Measurements from ENCODE around the gene PBX4. TPM values are rescaled to one million over a fixed set of nuclear protein-coding genes. Genes with fewer than 3 reads are reported as not detected.

PBX4 gene
- total RNA-seq, 1 donor from 2014 or later: 0.53 TPM

DNA sequence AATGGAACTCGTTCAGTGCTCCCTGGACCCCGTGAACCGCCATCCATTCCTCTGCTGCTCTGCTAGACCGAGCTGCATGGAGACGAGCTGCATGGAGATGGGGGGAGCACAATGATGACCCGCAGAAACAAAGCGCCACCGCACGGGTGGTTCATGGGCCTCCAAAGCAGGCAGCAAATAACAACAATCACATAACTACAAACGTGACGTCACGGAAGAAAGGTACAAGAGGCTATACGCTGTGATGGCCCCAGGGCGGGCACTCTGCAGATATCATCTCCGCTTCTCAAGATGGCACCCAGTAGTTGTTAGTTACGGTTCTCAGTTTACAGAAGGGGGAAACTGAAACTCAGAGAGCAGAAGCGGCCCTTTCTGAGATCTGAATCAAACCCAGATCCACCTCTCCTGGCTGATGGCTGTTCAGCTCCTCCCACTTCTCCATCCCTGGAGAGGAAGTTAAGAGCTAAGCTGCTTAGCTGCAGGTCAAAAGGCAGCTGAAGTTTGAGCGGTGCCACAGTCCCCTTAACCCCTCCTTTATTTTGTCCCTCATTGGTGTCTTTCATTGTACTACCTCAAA is 43.3 kb upstream of the PBX4 start:
- DNase-seq (ENCODE audit: low read depth) (no peak), FAIRE-seq (no peak)
- peaks cover 24% of the 10 kb centered on the region for H3K36me3 ChIP-seq (ENCODE audit: control insufficient read depth, insufficient read depth, low read length)
- H3K27me3 ChIP-seq (ENCODE audit: control insufficient read depth, insufficient read depth, low read length): no peaks in the 10 kb centered on the region
- no peak for TF ChIP-seq CTCF (IDR thresholded peaks at IDR 0.05; ENCODE audit: insufficient read depth, low read length, severe bottlenecking)
- H3K4me3 ChIP-seq (ENCODE audit: low read depth, low read length): no peak overlapping the region

GRCh38 chr19:19661141-19661674 is 42.7 kb upstream of the PBX4 start:
- TF ChIP-seq CTCF (IDR thresholded peaks at IDR 0.05; ENCODE audit: insufficient read depth, low read length, severe bottlenecking): no peak
- H3K36me3 ChIP-seq (ENCODE audit: control insufficient read depth, insufficient read depth, low read length): peaks cover 26% of the 10 kb centered on the region
- FAIRE-seq (no peak), DNase-seq (ENCODE audit: low read depth) (no peak)
- no peak overlapping the region for H3K4me3 ChIP-seq (ENCODE audit: low read depth, low read length)
- no peaks in the 10 kb centered on the region for H3K27me3 ChIP-seq (ENCODE audit: control insufficient read depth, insufficient read depth, low read length)

GRCh38 chr19:19659646-19660245 is 41.3 kb upstream of the PBX4 start:
- FAIRE-seq: no peak
- Histone ChIP-seq H3K27me3 (ENCODE audit: control insufficient read depth, insufficient read depth, low read length) (no peaks in the 10 kb centered on the region), H3K36me3 (ENCODE audit: control insufficient read depth, insufficient read depth, low read length) (peaks cover 38% of the 10 kb centered on the region), H3K4me3 (ENCODE audit: low read depth, low read length) (no peak overlapping the region)
- no peak for TF ChIP-seq CTCF (IDR thresholded peaks at IDR 0.05; ENCODE audit: insufficient read depth, low read length, severe bottlenecking)
- no peak for DNase-seq (ENCODE audit: low read depth)

DNA sequence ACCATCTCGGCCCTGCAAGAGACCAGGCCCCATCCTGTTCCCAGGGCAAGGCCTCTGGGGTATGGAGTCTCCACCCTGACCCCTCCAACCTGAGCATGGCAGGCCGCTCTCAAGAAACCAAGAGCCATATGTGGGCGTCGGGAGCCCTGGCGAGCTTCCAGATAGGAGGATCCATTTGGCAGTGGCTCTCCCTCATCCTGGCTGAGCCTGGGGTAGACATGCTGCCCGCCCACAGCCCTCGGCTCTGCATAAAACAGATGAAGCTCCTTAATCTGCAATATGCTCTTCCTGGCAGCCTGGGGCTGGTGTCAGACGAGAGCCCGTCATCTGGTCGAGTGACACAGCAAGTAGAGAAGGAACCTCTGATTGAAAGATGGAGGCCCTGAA is 38.9 kb upstream of the PBX4 start:
- no peak for DNase-seq (ENCODE audit: low read depth)
- no peaks in the 10 kb centered on the region for H3K27me3 ChIP-seq (ENCODE audit: control insufficient read depth, insufficient read depth, low read length)
- TF ChIP-seq CTCF (IDR thresholded peaks at IDR 0.05; ENCODE audit: insufficient read depth, low read length, severe bottlenecking): no peak
- no peak for FAIRE-seq
- H3K4me3 ChIP-seq (ENCODE audit: low read depth, low read length): no peak overlapping the region
- H3K36me3 ChIP-seq (ENCODE audit: control insufficient read depth, insufficient read depth, low read length): peaks cover 50% of the 10 kb centered on the region

- no peak overlapping the region for H3K4me3 ChIP-seq (ENCODE audit: low read depth, low read length)
- FAIRE-seq (no peak), DNase-seq (ENCODE audit: low read depth) (no peak)
- H3K36me3 ChIP-seq (ENCODE audit: control insufficient read depth, insufficient read depth, low read length): peaks cover 54% of the 10 kb centered on the region
- H3K27me3 ChIP-seq (ENCODE audit: control insufficient read depth, insufficient read depth, low read length): no peaks in the 10 kb centered on the region
- TF ChIP-seq CTCF (IDR thresholded peaks at IDR 0.05; ENCODE audit: insufficient read depth, low read length, severe bottlenecking): no peak
Observed at GRCh38 chr19:19656451-19657396, 38.2 kb upstream of the PBX4 start.
